Stimulated activated CD4-positive, alpha-beta T cell treated with anti-CD3 and anti-CD28 coated beads, Interleukin-12 subunit alpha, Interleukin-12 subunit beta, amount 100 ng/mL, for 4 hours (primary cell): ENCODE results near the gene TMEM132C.

Experiments used
- DNase-seq: peaks from one replicate; pipeline ENCODE4 v3.0.0-alpha.2; 2020

TMEM132C gene

GRCh38 chr12:128729628-128730121, 462.7 kb downstream of the TMEM132C start:
- DNase-seq = no peak

- DNase-seq = no peak
Observed at GRCh38 chr12:128734371-128734770, 467.4 kb downstream of the TMEM132C start.

GRCh38 chr12:128737292-128737966, 470.5 kb downstream of the TMEM132C start:
- no peak for DNase-seq

- DNase-seq = no peak
Observed at GRCh38 chr12:128743916-128744315, 476.9 kb downstream of the TMEM132C start.

- no peak for DNase-seq
Observed at GRCh38 chr12:128745772-128746689, 479.1 kb downstream of the TMEM132C start.

GRCh38 chr12:128747441-128747840, 480.5 kb downstream of the TMEM132C start:
- DNase-seq = no peak

GRCh38 chr12:128752386-128752785, 485.4 kb downstream of the TMEM132C start:
- DNase-seq = no peak

- no peak for DNase-seq
Observed at GRCh38 chr12:128753438-128753837, 486.5 kb downstream of the TMEM132C start.

GRCh38 chr12:128754275-128754674, 487.3 kb downstream of the TMEM132C start:
- no peak for DNase-seq

- no peak for DNase-seq
Observed at GRCh38 chr12:128755566-128755965, 488.6 kb downstream of the TMEM132C start.
